K562 (cell line): ENCODE results near the gene ITGA11.

ENCODE experiments used
- CTCF ChIP-seq, 3 experiments: IDR thresholded peaks in 2 of 3; conservative IDR thresholded peaks in 1 of 3; 2 replicates each; pipeline ENCODE4 v1.5.1; 2011 to 2012; ENCODE audit warnings: low read length in 3 of 3, mild to moderate bottlenecking in 3 of 3, control low read depth in 2 of 3, improper control_type of control experiment in 1 of 3, inconsistent platforms in 1 of 3, low read depth in 1 of 3, mixed read lengths in 1 of 3, moderate library complexity in 1 of 3; ENCODE audit not compliant: insufficient read depth in 2 of 3
- EP300 ChIP-seq: IDR thresholded peaks from 2 replicates; pipeline ENCODE4 v1.6.1; 2012; ENCODE audit warnings: low read length, improper control_type of control experiment
- HDAC6 ChIP-seq: IDR thresholded peaks from 2 replicates; pipeline ENCODE4 v1.6.1; 2012; ENCODE audit warnings: low read depth, mild to moderate bottlenecking, control low read depth, inconsistent platforms, low read length, moderate library complexity
- HINFP ChIP-seq: fragments of 450-650 bp; conservative IDR thresholded peaks from 2 replicates; pipeline ENCODE4 v1.6.1; 2016; ENCODE audit warnings: missing genetic modification characterization, low read depth, mild to moderate bottlenecking, control low read depth, missing compliant biosample characterization
- JUNB ChIP-seq: fragments of 450-650 bp; formaldehyde crosslinking; conservative IDR thresholded peaks from 2 replicates; pipeline ENCODE4 v1.4.0; 2020; ENCODE audit warnings: mild to moderate bottlenecking
- MAFF ChIP-seq: IDR thresholded peaks from 2 replicates; pipeline ENCODE4 v1.6.1; 2012; ENCODE audit warnings: low read length, improper control_type of control experiment
- MTF1 ChIP-seq: fragments of 250-450 bp; sonication (Bioruptor Pico); IDR thresholded peaks from 2 replicates; pipeline ENCODE4 v1.9.0; 2021; ENCODE audit warnings: moderate library complexity, mild to moderate bottlenecking, inconsistent platforms, borderline replicate concordance
- NR1H2 ChIP-seq: sonication (generic); formaldehyde crosslinking; IDR thresholded peaks from 2 replicates; pipeline ENCODE4 v1.4.0; 2020; ENCODE audit warnings: mild to moderate bottlenecking, missing genetic modification reagents
- NR2C2 ChIP-seq, 2 experiments: fragments of 200-800 bp in 1 of 2; sonication (Bioruptor generic) in 1 of 2; sonication (generic) in 1 of 2; formaldehyde crosslinking in 1 of 2; IDR thresholded peaks; 2 replicates each; pipeline versions ENCODE4 v1.6.1 to v1.8.0; 2016 to 2022; ENCODE audit warnings: mild to moderate bottlenecking in 1 of 2, missing compliant biosample characterization in 1 of 2, missing genetic modification characterization in 1 of 2, missing genetic modification reagents in 1 of 2
- PPARD ChIP-seq: fragments of 250-450 bp; sonication (Bioruptor Pico); IDR thresholded peaks from 2 replicates; pipeline ENCODE4 v1.8.0; 2022; ENCODE audit warnings: inconsistent platforms, mild to moderate bottlenecking, moderate library complexity
- RREB1 ChIP-seq: fragments of 250-450 bp; sonication (Bioruptor Pico); IDR thresholded peaks from 2 replicates; pipeline ENCODE4 v1.4.0; 2020
- TAF1 ChIP-seq: IDR thresholded peaks from 2 replicates; pipeline ENCODE4 v1.6.1; 2011; ENCODE audit warnings: mild to moderate bottlenecking, low read length, moderate library complexity; ENCODE audit not compliant: insufficient read depth, control insufficient read depth, severe bottlenecking; ENCODE audit errors: extremely low read depth
- ZBED1 ChIP-seq: IDR thresholded peaks from 2 replicates; pipeline ENCODE4 v1.6.1; 2014

GRCh38 chr15:68299436-68299835 lies 132.5 kb downstream of the ITGA11 start:
- TF ChIP-seq ZBED1 (no peak), CTCF (IDR thresholded peaks at IDR 0.05 in 2 of 3, conservative IDR thresholded peaks at IDR 0.05 in 1 of 3; ENCODE audit: insufficient read depth in 2 of 3, low read depth in 1 of 3, low read length in 3 of 3) (no peak), HINFP (tag) (no peak), NR2C2 (CRISPR knock-in tag; IDR thresholded peaks at IDR 0.05) (no peak), NR2C2 (tag; IDR thresholded peaks at IDR 0.05) (no peak), TAF1 (no peak), EP300 (no peak), JUNB (CRISPR knock-in tag) (no peak), PPARD (no peak), HDAC6 (no peak), NR1H2 (CRISPR knock-in tag) (no peak), MTF1 (no peak), RREB1 (no peak), MAFF (no peak)
